GM12878 (cell line): ENCODE data around the gene KCND3. TPM values are rescaled to one million over a fixed set of nuclear protein-coding genes. Genes with fewer than 3 reads are reported as not detected.

ENCODE experiments used
- ATAC-seq: fragments of 200-7000 bp; cut with Tn5 transposase; 3 replicates; pipeline ENCODE4 v1.9.1; 2020; ENCODE audit warnings: mild to moderate bottlenecking, moderate library complexity
- BruUV-seq: library from RNA; stranded (reverse); fragments of 400-500 nt; replicated peaks from 2 replicates; lab custom pipeline; 2021; lab: Mats Ljungman, UMichigan
- CTCF ChIA-PET: fragments of 300-600 bp; sonication (Branson Sonifier 250); formaldehyde crosslinking; extraction: SDS; loops from one replicate; lab custom pipeline; 2021; ENCODE audit warnings: inconsistent platforms; lab: Yijun Ruan, JAX
- POLR2A ChIA-PET: fragments of 350-600 bp; formaldehyde crosslinking; extraction: SDS; loops from one replicate; lab custom pipeline; 2021; ENCODE audit warnings: inconsistent platforms; lab: Charles Lee
- RAD21 ChIA-PET: fragments of 300-600 bp; sonication (Branson Sonifier 250); formaldehyde crosslinking; loops from one replicate; lab custom pipeline; 2023; ENCODE audit warnings: antibody characterized with exemption; ENCODE audit not compliant: unreplicated experiment; lab: Charles Lee
- SMC1A ChIA-PET: fragments of 300-600 bp; sonication (Branson Sonifier 250); formaldehyde crosslinking; loops from one replicate; lab custom pipeline; 2023; ENCODE audit not compliant: unreplicated experiment, uncharacterized antibody; lab: Charles Lee
- DNase-seq: peaks from one replicate; pipeline ENCODE4 v3.0.0-alpha.2; 2011; ENCODE audit warnings: low read depth, low spot score
- FAIRE-seq: peaks from 3 replicates; lab custom pipeline; 2011; peaks lifted over from hg19 to GRCh38; lab: Jason Lieb, UNC
- H2AFZ ChIP-seq: 2 replicates; pipeline ENCODE4 v1.6.0; 2011; ENCODE audit warnings: low read depth, low read length, control low read depth; ENCODE audit not compliant: control insufficient read depth
- H3K27ac ChIP-seq: 2 replicates; pipeline ENCODE4 v1.5.1; 2011; ENCODE audit warnings: control low read depth; ENCODE audit not compliant: control insufficient read depth, insufficient read depth
- H3K27me3 ChIP-seq, 2 experiments: replicated peaks in 1 of 2; 2 replicates each; pipeline versions ENCODE4 v1.6.0 to v1.6.1; 2011; ENCODE audit warnings: low read length in 1 of 2; ENCODE audit not compliant: control insufficient read depth in 2 of 2, insufficient read depth in 2 of 2
- H3K36me3 ChIP-seq, 2 experiments: 2 replicates each; pipeline ENCODE4 v1.5.1; 2011; ENCODE audit warnings: low read length in 1 of 2; ENCODE audit not compliant: control insufficient read depth in 2 of 2, insufficient read depth in 2 of 2
- H3K4me1 ChIP-seq: 2 replicates; pipeline ENCODE4 v1.6.1; 2011; ENCODE audit warnings: mild to moderate bottlenecking, low read length, moderate library complexity, mixed read lengths; ENCODE audit not compliant: control insufficient read depth, insufficient read depth
- H3K4me2 ChIP-seq: 2 replicates; pipeline ENCODE4 v1.6.0; 2011; ENCODE audit warnings: control low read depth; ENCODE audit not compliant: control insufficient read depth, insufficient read depth
- H3K4me3 ChIP-seq: fragments of 200-600 bp; sonication (generic); 2 replicates; pipeline ENCODE4 v1.5.1; 2016
- H3K79me2 ChIP-seq: 2 replicates; pipeline ENCODE4 v1.6.0; 2011; ENCODE audit warnings: low read length; ENCODE audit not compliant: control insufficient read depth, insufficient read depth
- H3K9ac ChIP-seq: 2 replicates; pipeline ENCODE4 v1.8.0; 2011; ENCODE audit warnings: low read length, control low read depth, mixed read lengths; ENCODE audit not compliant: control insufficient read depth, insufficient read depth
- H3K9me3 ChIP-seq: replicated peaks from 3 replicates; pipeline ENCODE4 v1.5.1; 2011; ENCODE audit warnings: mild to moderate bottlenecking, low read length; ENCODE audit not compliant: control insufficient read depth, insufficient read depth
- H4K20me1 ChIP-seq: 2 replicates; pipeline ENCODE4 v1.6.0; 2011; ENCODE audit not compliant: control insufficient read depth, insufficient read depth
- ASH2L ChIP-seq: fragments of 300-600, 200-600 bp; sonication (generic); IDR thresholded peaks from 2 replicates; pipeline ENCODE4 v1.6.1; 2017; ENCODE audit warnings: low read depth, mild to moderate bottlenecking, borderline replicate concordance
- ATF3 ChIP-seq: IDR thresholded peaks from 2 replicates; pipeline ENCODE4 v1.6.1; 2011; ENCODE audit warnings: low read depth, mild to moderate bottlenecking, low read length, moderate library complexity, borderline replicate concordance; ENCODE audit errors: extremely low read depth
- EED ChIP-seq: sonication (generic); IDR thresholded peaks from 2 replicates; pipeline ENCODE4 v1.6.1; 2016; ENCODE audit warnings: antibody characterized with exemption, low read depth
- EZH2 ChIP-seq: IDR thresholded peaks from 2 replicates; pipeline ENCODE4 v1.6.1; 2012; ENCODE audit warnings: low read depth, mild to moderate bottlenecking, control low read depth, inconsistent platforms, low read length, borderline replicate concordance; ENCODE audit not compliant: control insufficient read depth
- IKZF1 ChIP-seq: fragments of 450-650 bp; conservative IDR thresholded peaks from 2 replicates; pipeline ENCODE4 v1.6.1; 2017; ENCODE audit warnings: antibody characterized with exemption, mild to moderate bottlenecking
- JUND ChIP-seq: IDR thresholded peaks from 2 replicates; pipeline ENCODE4 v1.6.1; 2012; ENCODE audit warnings: low read depth, mild to moderate bottlenecking, low read length, improper control_type of control experiment, moderate library complexity
- MYC ChIP-seq: IDR thresholded peaks from 2 replicates; pipeline ENCODE4 v1.6.1; 2011; ENCODE audit warnings: mild to moderate bottlenecking, low read length, moderate library complexity, inconsistent platforms; ENCODE audit not compliant: insufficient read depth, insufficient replicate concordance, insufficient read length, severe bottlenecking
- NFIC ChIP-seq: IDR thresholded peaks from 2 replicates; pipeline ENCODE4 v1.6.1; 2012; ENCODE audit warnings: low read depth, mild to moderate bottlenecking, inconsistent platforms, low read length, moderate library complexity
- NR2C1 ChIP-seq: fragments of 450-650 bp; IDR thresholded peaks from 2 replicates; pipeline ENCODE4 v1.6.1; 2017; ENCODE audit warnings: antibody characterized with exemption, mild to moderate bottlenecking, moderate library complexity
- POU2F2 ChIP-seq: IDR thresholded peaks from 3 replicates; pipeline ENCODE4 v1.6.1; 2011; ENCODE audit warnings: low read depth, mild to moderate bottlenecking, low read length, borderline replicate concordance
- RUNX3 ChIP-seq: IDR thresholded peaks from 2 replicates; pipeline ENCODE4 v1.6.1; 2012; ENCODE audit warnings: low read length, inconsistent platforms
- SMAD1 ChIP-seq: fragments of 450-650 bp; IDR thresholded peaks from 2 replicates; pipeline ENCODE4 v1.6.1; 2018; ENCODE audit warnings: mild to moderate bottlenecking, low read depth; ENCODE audit not compliant: partially characterized antibody
- SUZ12 ChIP-seq: fragments of 200-600 bp; sonication (generic); IDR thresholded peaks from one replicate; pipeline ENCODE4 v1.6.1; 2018; ENCODE audit warnings: antibody characterized with exemption, mild to moderate bottlenecking; ENCODE audit not compliant: unreplicated experiment
- TCF12 ChIP-seq: IDR thresholded peaks from 2 replicates; pipeline ENCODE4 v1.6.1; 2011; ENCODE audit warnings: low read depth, mild to moderate bottlenecking, low read length
- TCF3 ChIP-seq: IDR thresholded peaks from 2 replicates; pipeline ENCODE4 v1.6.1; 2012; ENCODE audit warnings: low read depth, mild to moderate bottlenecking, low read length, borderline replicate concordance; ENCODE audit not compliant: insufficient read depth
- ZNF622 ChIP-seq: fragments of 450-650 bp; IDR thresholded peaks from 2 replicates; pipeline ENCODE4 v1.6.1; 2017; ENCODE audit warnings: mild to moderate bottlenecking, inconsistent platforms
- WGBS: methylation state at CpG from one replicate; pipeline ENCODE4 v1.1.6; 2016; ENCODE audit warnings: low lambda C conversion rate; ENCODE audit not compliant: insufficient replicate concordance, insufficient coverage; ENCODE audit errors: missing lambda C conversion rate; 5-methylcytosine and 5-hydroxymethylcytosine counted together
- in situ Hi-C: fragments of 300-500 bp; cut with MboI; formaldehyde crosslinking; loops from 9 replicates; pipeline ENCODE4 v1.14.3; 2018; ENCODE audit warnings: mixed read lengths
- intact Hi-C: fragments of 100-400 bp; cut with micrococcal nuclease; formaldehyde crosslinking; loops from one replicate; pipeline ENCODE4 v1.14.2; 2022; ENCODE audit not compliant: unreplicated experiment
- polyA plus RNA-seq, 11 experiments: library from polyadenylated mRNA; depleted of rRNA in 4 of 11; unstranded in 6 of 11; stranded (reverse) in 5 of 11; fragments of >200 nt; fragmentation: Nextera tagmentation in 4 of 11; fragmentation: Illumina TruSeq in 1 of 11; extraction: Ambion mirVana in 4 of 11; extraction: Trizol in 1 of 11; gene quantifications; 1 replicate in 1 of 11; 2 replicates in 10 of 11; pipeline versions ENCODE4 v1.2.1 to v1.2.3, GENCODE V29; 2011 to 2016; ENCODE audit warnings: inconsistent platforms in 2 of 11, missing spikeins in 2 of 11, low read depth in 1 of 11
- total RNA-seq, 4 experiments: library from RNA; depleted of rRNA in 3 of 4; stranded (reverse); fragments of >200 nt in 3 of 4; fragmentation: Illumina TruSeq in 1 of 4; extraction: Trizol in 1 of 4; gene quantifications; 2 replicates each; pipeline versions ENCODE4 v1.2.1 to v1.2.3, GENCODE V29; 2013 to 2021

KCND3 gene
- total and polyA plus RNA-seq, 10 of the 15 experiments (the other 5 are each of a cell fraction or from before 2014, with no cell fraction given): 0.02 TPM; not detected in 9

DNA sequence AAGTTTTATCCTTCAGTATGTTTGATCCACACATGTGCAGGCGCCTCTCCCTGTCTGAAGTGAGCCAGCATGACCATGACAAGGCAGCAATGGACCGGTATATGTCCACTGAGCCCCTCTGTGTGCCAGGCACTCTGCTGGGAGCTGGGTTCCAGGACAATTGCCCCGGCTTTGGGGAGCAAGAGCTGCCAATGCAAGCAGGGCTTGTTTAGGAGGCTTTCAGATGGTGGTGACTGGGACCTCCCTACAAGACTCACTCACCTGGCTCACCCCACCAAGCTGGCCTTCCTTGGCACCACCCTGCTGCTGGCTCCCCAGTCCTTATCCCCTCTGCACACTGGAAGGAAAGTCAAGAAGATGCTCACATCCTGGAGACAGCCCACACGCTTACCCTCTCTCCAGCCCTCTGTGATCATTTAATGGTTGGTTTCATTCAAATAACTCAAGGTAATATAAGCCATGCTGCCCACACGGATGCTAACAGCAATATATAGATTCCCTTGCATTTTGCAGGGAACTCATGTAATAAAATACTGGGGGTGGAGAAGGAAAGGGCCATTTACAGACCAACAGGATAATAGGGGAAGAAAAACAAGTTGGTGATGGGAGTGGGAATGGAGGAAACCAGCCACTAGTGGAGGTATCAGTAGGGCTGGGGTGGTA lies 23.6 kb downstream of the KCND3 start:
- Histone ChIP-seq H3K4me2 (no peak overlapping the region), H2AFZ (no peak overlapping the region), H3K9me3 (no peaks in the 10 kb centered on the region), H4K20me1 (no peaks in the 10 kb centered on the region), H3K36me3 (no peaks in the 10 kb centered on the region), H3K79me2 (no peaks in the 10 kb centered on the region), H3K9ac (no peak overlapping the region), H3K27me3 (peaks cover 0 to 4% of the 10 kb centered on the region in 2 experiments; a peak in 3 of 4 replicates), H3K4me1 (no peaks in the 10 kb centered on the region), H3K27ac (no peak overlapping the region), H3K4me3 (no peak overlapping the region)
- DNase-seq: no peak
- ATAC-seq: no peak
- ChIA-PET RAD21 (no interaction called here), SMC1A (no interaction called here), CTCF (no interaction called here), POLR2A (no interaction called here)
- no peak for FAIRE-seq
- intact Hi-C loops (no loop called here), in situ Hi-C loops (no loop called here)
- TF ChIP-seq NR2C1 (no peak), POU2F2 (no peak), IKZF1 (no peak), TCF3 (no peak), NFIC (no peak), SMAD1 (no peak), ZNF622 (no peak), RUNX3 (no peak), SUZ12 (no peak), MYC (no peak), ATF3 (no peak), EED (no peak), EZH2 (no peak), TCF12 (no peak), ASH2L (no peak), JUND (no peak)
- BruUV-seq: no TSS peak
- 0% methylated on average over 5 of the region's 5 CpGs for whole genome bisulfite sequencing
